Cardiac muscle cell (in vitro differentiated cells and primary cell): ENCODE results near the gene SNF8. TPM values are rescaled to one million over a fixed set of nuclear protein-coding genes. Genes with fewer than 3 reads are reported as not detected.

Experiments used
- DNase-seq, 2 donors: peaks; one replicate each; pipeline versions ENCODE4 v3.0.0 to v3.0.0-alpha.2; 2010 to 2017; ENCODE audit warnings: low read depth in 1 of 2, low spot score in 1 of 2
- H3K27ac ChIP-seq: fragments of 200-600 bp; sonication (generic); 2 replicates; pipeline ENCODE4 v1.5.1; 2016
- H3K27me3 ChIP-seq: fragments of 200-600 bp; sonication (generic); 2 replicates; pipeline ENCODE4 v1.6.0; 2016; ENCODE audit warnings: control low read depth
- H3K36me3 ChIP-seq: fragments of 200-600 bp; sonication (generic); 2 replicates; pipeline ENCODE4 v1.5.1; 2016; ENCODE audit warnings: control low read depth
- H3K4me1 ChIP-seq: fragments of 200-600 bp; sonication (generic); 2 replicates; pipeline ENCODE4 v1.8.1; 2017; ENCODE audit warnings: low read depth, mild to moderate bottlenecking, mixed run types
- H3K4me3 ChIP-seq: fragments of 200-600 bp; sonication (generic); 2 replicates; pipeline ENCODE4 v1.5.1; 2016; ENCODE audit warnings: mild to moderate bottlenecking
- H3K9me3 ChIP-seq: fragments of 200-600 bp; sonication (generic); 2 replicates; pipeline ENCODE4 v1.5.1; 2017; ENCODE audit warnings: low read depth, mild to moderate bottlenecking, control low read depth
- polyA plus RNA-seq: library from polyadenylated mRNA; unstranded; fragments of >200 nt; fragmentation: Nextera tagmentation; extraction: Ambion mirVana; gene quantifications from 2 replicates; pipeline ENCODE4 v1.2.1, GENCODE V29; 2016
- total RNA-seq: library from RNA; depleted of rRNA; stranded (reverse); fragments of >200 nt; gene quantifications from 2 replicates; pipeline ENCODE4 v1.2.3, GENCODE V29; 2016
- TF ChIP-seq, protein P1 (sequence below): IDR thresholded peaks from 2 replicates; pipeline ENCODE4 v1.5.1; 2012; ENCODE audit warnings: low read depth, mild to moderate bottlenecking, low read length

SNF8 gene
- total and polyA plus RNA-seq, 2 experiments from 2014 or later = 114 to 315 TPM

DNA sequence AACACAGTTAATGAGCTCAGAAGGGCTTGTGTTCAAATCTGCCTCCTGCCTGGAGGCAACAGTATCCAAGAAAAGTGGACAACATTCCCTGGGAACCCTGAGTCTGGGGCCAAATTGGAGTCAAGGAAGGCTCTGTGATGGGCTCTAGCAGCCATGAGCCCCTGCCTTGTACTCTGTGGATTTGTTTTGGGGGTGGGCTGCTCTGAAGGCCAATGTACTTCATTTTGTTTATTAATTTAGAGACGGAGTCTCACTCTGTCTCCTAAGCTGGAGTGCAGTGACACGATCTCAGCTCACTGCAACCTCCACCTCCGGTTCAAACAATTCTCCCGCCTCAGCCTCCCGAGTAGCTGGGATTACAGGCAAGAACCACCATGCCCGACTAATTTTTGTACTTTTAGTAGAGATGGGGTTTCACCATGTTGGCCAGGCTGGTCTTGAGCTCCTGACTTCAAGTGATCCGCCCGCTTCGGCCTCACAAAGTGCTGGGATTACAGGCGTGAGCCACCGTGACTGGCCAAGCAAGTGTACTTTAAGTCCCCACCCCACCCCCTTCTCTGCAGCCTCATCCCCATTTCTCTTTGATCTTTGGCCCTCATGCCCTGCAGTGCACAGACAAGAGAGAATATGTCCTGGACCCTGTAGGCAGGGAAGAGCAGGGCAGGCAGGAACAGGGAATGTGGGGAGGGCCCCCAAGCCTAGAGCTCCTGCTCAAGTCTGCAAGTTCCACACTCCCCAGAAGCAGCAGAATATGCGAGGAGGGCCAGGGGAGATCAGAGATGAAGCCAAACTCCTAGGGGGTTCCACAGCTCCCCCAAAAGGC is 26.4 kb upstream of the SNF8 start:
- DNase-seq = no peak
- Histone ChIP-seq H3K27me3 (no peaks in the 10 kb centered on the region), H3K27ac (no peak overlapping the region), H3K9me3 (no peaks in the 10 kb centered on the region), H3K4me3 (no peak overlapping the region), H3K4me1 (peaks cover 23% of the 10 kb centered on the region), H3K36me3 (no peaks in the 10 kb centered on the region)
- TF ChIP-seq, protein P1, sequence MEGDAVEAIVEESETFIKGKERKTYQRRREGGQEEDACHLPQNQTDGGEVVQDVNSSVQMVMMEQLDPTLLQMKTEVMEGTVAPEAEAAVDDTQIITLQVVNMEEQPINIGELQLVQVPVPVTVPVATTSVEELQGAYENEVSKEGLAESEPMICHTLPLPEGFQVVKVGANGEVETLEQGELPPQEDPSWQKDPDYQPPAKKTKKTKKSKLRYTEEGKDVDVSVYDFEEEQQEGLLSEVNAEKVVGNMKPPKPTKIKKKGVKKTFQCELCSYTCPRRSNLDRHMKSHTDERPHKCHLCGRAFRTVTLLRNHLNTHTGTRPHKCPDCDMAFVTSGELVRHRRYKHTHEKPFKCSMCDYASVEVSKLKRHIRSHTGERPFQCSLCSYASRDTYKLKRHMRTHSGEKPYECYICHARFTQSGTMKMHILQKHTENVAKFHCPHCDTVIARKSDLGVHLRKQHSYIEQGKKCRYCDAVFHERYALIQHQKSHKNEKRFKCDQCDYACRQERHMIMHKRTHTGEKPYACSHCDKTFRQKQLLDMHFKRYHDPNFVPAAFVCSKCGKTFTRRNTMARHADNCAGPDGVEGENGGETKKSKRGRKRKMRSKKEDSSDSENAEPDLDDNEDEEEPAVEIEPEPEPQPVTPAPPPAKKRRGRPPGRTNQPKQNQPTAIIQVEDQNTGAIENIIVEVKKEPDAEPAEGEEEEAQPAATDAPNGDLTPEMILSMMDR = no peak

DNA sequence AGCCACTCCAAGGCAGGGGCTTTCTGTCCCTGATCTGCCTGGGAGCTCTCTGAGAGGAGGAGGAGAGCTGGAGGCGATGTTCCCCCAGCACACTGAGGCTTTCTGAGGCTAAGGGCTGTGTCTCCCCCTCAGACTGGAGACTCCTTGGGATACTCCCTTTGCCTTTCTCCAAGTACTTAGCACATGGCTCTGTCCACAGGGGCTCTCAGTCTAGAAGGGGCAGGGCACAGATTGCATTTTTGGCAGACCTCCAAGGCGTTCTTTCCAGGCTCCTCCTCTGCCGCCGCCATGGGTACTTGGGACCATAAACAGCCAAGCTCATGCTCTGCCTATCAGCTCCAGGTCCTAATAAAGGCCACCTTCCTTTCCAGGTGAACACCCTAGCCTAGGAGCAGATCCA is 25.6 kb upstream of the SNF8 start:
- TF ChIP-seq, protein P1 = no peak
- Histone ChIP-seq H3K4me3 (no peak overlapping the region), H3K27ac (no peak overlapping the region), H3K27me3 (no peaks in the 10 kb centered on the region), H3K4me1 (peaks cover 23% of the 10 kb centered on the region), H3K36me3 (no peaks in the 10 kb centered on the region), H3K9me3 (no peaks in the 10 kb centered on the region)
- peak; percentile 61 to 72 for DNase-seq

DNA sequence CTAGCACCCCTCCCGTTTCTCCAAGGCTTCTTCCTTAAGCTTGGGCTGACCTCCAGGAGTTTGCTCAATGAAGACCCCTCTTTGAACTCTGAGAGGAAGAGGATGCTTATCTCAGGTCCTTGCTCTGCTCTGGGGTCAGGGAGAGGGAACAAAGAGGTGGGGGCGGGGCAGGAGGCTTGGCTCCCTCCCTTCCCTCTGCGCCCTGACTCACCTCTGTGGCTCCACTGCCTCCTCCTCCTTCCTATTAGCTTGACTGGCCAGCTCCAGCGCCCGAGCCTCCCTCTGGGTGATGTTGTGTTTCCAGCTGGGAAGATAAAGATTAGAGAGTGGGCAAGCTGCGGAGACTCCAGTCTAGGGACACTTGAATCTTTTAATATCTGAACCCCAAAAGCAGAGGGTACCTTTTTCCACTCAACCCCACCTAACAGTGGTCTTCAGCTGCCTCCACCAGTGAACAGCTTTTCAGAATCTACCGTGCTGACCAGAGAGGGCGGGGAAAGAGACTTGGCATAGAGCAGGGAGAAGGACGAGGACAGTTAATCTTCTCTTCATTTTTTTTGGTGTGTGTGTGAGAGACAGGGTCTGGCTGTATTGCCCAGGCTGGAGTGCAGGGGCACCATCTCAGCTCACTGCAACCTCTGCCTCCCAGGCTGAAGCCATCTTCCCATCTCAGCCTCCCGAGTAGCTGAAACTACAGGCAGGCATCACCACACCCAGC is 17.0 kb upstream of the SNF8 start:
- H3K4me3 ChIP-seq = no peak overlapping the region

DNA sequence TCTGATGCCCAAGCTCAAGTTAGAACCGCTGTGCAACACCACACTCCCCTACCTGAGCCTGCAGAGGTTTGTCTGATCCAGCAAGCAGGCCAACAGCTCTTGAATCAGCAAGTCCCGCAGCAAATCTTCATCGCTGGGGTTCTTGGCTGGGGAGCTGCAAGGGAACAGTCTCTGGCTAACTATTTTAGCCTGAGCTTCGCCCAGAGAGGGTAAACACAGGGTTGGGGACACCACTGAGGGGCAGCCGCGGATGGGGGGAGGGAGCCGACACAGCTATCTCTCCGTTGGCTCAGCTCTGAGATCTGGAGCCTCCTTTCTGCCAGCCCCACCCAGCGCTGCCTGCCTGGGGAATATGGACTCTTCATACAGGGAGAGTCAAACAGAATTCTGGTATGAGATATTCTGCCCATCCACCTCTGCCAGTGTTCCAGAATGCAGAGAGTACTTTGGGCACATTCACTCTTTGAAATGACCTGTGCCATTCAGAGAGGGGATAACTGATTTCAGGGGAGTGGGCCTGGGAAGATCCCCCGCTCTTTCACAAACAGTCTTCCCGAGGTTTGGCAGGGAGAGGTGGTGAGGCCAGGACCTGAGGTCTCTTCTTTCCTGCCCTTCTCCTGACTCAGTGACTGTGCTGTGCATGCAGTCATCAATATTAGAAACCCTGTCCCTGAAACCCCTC is 16.3 kb upstream of the SNF8 start:
- DNase-seq = no peak
- H3K9me3 ChIP-seq = no peaks in the 10 kb centered on the region
- peak overlapping the region; percentile 18 for H3K27ac ChIP-seq
- H3K27me3 ChIP-seq = no peaks in the 10 kb centered on the region
- peaks cover 10% of the 10 kb centered on the region for H3K4me1 ChIP-seq
- H3K4me3 ChIP-seq = no peak overlapping the region
- TF ChIP-seq, protein P1 = no peak
- H3K36me3 ChIP-seq = no peaks in the 10 kb centered on the region

More for the DNA sequence above, 17.0 kb upstream of the SNF8 start:
- H3K4me1 ChIP-seq = peaks cover 10% of the 10 kb centered on the region
- peak; percentile 42 to 66 for DNase-seq
- no peaks in the 10 kb centered on the region for H3K9me3 ChIP-seq
- H3K27ac ChIP-seq = peak overlapping the region; percentile 18
- no peaks in the 10 kb centered on the region for H3K36me3 ChIP-seq
- TF ChIP-seq, protein P1 = no peak
- H3K27me3 ChIP-seq = no peaks in the 10 kb centered on the region

DNA sequence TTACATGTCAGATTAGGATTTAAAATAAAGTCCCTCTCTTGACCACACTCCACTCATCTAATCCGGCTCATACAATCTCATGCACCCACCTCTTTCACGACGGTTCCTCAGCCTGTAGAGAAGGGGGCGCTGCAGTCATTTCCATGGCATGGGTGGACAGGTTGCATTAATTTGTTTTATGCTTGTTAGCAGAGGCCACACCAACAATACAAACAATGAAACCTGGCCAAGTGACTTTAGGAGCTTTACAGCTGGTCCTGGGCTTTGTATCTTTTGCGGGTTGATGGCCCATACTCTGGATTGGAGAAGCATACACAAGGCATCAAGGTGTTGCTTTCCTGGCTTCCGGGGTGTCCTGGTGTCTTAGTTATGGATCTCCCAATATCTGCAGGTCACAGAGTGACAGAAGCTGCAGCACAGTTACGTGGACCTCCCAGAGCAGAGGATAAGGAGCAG is 9.7 kb upstream of the SNF8 start:
- H3K4me1 ChIP-seq = no peaks in the 10 kb centered on the region
- no peak overlapping the region for H3K27ac ChIP-seq
- no peak overlapping the region for H3K4me3 ChIP-seq
- no peaks in the 10 kb centered on the region for H3K36me3 ChIP-seq
- H3K27me3 ChIP-seq = no peaks in the 10 kb centered on the region
- DNase-seq = peak; percentile 73 to 76
- no peaks in the 10 kb centered on the region for H3K9me3 ChIP-seq
- TF ChIP-seq, protein P1 = peak; percentile 78
